Myocyte (in vitro differentiated cells): Measurements from ENCODE around the gene MFNG. TPM values are rescaled to one million over a fixed set of nuclear protein-coding genes. Genes with fewer than 3 reads are reported as not detected.

ENCODE experiments used
- DNase-seq: peaks from one replicate; pipeline ENCODE4 v3.0.0-alpha.2; 2012; ENCODE audit warnings: low read depth
- total RNA-seq: library from RNA; depleted of rRNA; stranded (reverse); fragments of >200 nt; gene quantifications from 2 replicates; pipeline ENCODE4 v1.2.3, GENCODE V29; 2014

Gene MFNG
- total RNA-seq, 1 donor from 2014 or later: 0.51 TPM

GRCh38 chr22:37514526-37515051 lies 28.4 kb upstream of the MFNG start:
- DNase-seq: no peak

- DNase-seq: no peak
These were observed 25.4 kb upstream of the MFNG start for GRCh38 chr22:37511395-37512104.

GRCh38 chr22:37510091-37510490 lies 23.9 kb upstream of the MFNG start:
- DNase-seq: no peak

GRCh38 chr22:37509059-37509860 lies 23.1 kb upstream of the MFNG start:
- DNase-seq: no peak

GRCh38 chr22:37508431-37508992 lies 22.3 kb upstream of the MFNG start:
- no peak for DNase-seq

GRCh38 chr22:37507731-37508130 lies 21.5 kb upstream of the MFNG start:
- DNase-seq: no peak

GRCh38 chr22:37505989-37506388 lies 19.8 kb upstream of the MFNG start:
- no peak for DNase-seq

GRCh38 chr22:37505565-37505964 lies 19.4 kb upstream of the MFNG start:
- DNase-seq: no peak

GRCh38 chr22:37504964-37505363 lies 18.8 kb upstream of the MFNG start:
- DNase-seq: no peak

GRCh38 chr22:37503850-37504249 lies 17.7 kb upstream of the MFNG start:
- DNase-seq: peak; percentile 35

GRCh38 chr22:37503183-37503683 lies 17.0 kb upstream of the MFNG start:
- DNase-seq: no peak

GRCh38 chr22:37502342-37503182 lies 16.4 kb upstream of the MFNG start:
- DNase-seq: no peak

GRCh38 chr22:37501610-37502341 lies 15.6 kb upstream of the MFNG start:
- peak; percentile 89 for DNase-seq

- DNase-seq: no peak
These were observed 14.8 kb upstream of the MFNG start for GRCh38 chr22:37500745-37501609.

- DNase-seq: peak; percentile 45
These were observed 13.8 kb upstream of the MFNG start for GRCh38 chr22:37499789-37500540.

- DNase-seq: peak; percentile 94
These were observed 13.0 kb upstream of the MFNG start for GRCh38 chr22:37499027-37499707.

GRCh38 chr22:37498289-37498909 lies 12.2 kb upstream of the MFNG start:
- DNase-seq: peak; percentile 53
